Testis (tissue), 3 donors: ENCODE results near the gene HRH1. TPM values are rescaled to one million over a fixed set of nuclear protein-coding genes. Genes with fewer than 3 reads are reported as not detected.

Source experiments
- DNase-seq: peaks from one replicate; pipeline ENCODE4 v3.0.0-alpha.2; 2019
- H3K27ac ChIP-seq, 2 donors: fragments of 200-600 bp; sonication (generic); one replicate each; pipeline ENCODE4 v1.5.1; 2019
- H3K27me3 ChIP-seq: fragments of 200-600 bp; sonication (generic); one replicate; pipeline ENCODE4 v1.5.1; 2019
- H3K36me3 ChIP-seq: fragments of 200-600 bp; sonication (generic); one replicate; pipeline ENCODE4 v1.5.1; 2017; ENCODE audit warnings: low read depth; ENCODE audit errors: missing control alignments
- H3K4me1 ChIP-seq: fragments of 200-600 bp; sonication (generic); one replicate; pipeline ENCODE4 v1.5.1; 2019
- H3K4me3 ChIP-seq, 2 donors: fragments of 200-600 bp; sonication (generic); one replicate each; pipeline ENCODE4 v1.5.1; 2017 to 2019
- H3K9me3 ChIP-seq: fragments of 200-600 bp; sonication (generic); one replicate; pipeline ENCODE4 v1.5.1; 2017
- CTCF ChIP-seq, 3 experiments: fragments of 450-650 bp in 2 of 3; fragments of 200-600 bp in 1 of 3; sonication (generic) in 1 of 3; IDR thresholded peaks; one replicate each; pipeline ENCODE4 v1.5.1; 2016 to 2019; ENCODE audit warnings: antibody characterized with exemption in 3 of 3, mild to moderate bottlenecking in 2 of 3, moderate library complexity in 1 of 3
- POLR2A ChIP-seq: fragments of 450-650 bp; IDR thresholded peaks from one replicate; pipeline ENCODE4 v1.6.1; 2017; ENCODE audit warnings: antibody characterized with exemption, mild to moderate bottlenecking, moderate library complexity
- WGBS, 2 donors: methylation state at CpG; one replicate each; pipeline ENCODE4 v1.1.5; 2018; 5-methylcytosine and 5-hydroxymethylcytosine counted together
- intact Hi-C: fragments of 100-400 bp; cut with DNase I; formaldehyde crosslinking; loops from one replicate; pipeline ENCODE4 v1.15.1; 2023; ENCODE audit warnings: low total_unique reads
- polyA plus RNA-seq: library from polyadenylated mRNA; stranded (reverse); fragments of 350-450 nt; fragmentation: Illumina TruSeq; extraction: RNeasy Lipid Tissue Mini Kit (QIAGEN cat#74804); gene quantifications from one replicate; pipeline ENCODE4 v1.2.3, GENCODE V29; 2014; ENCODE audit warnings: low read depth, low replicate concordance; ENCODE audit not compliant: insufficient read depth
- total RNA-seq, 2 donors: library from RNA; depleted of rRNA; stranded (reverse); fragments of >200 nt; gene quantifications; one replicate each; pipeline ENCODE4 v1.2.3, GENCODE V29; 2016

Gene HRH1
- total and polyA plus RNA-seq, 3 donors from 2014 or later = 1.6 to 3.2 (median 2.5) TPM

- DNase-seq = no peak
- peaks cover 13% of the 10 kb centered on the region for H3K4me1 ChIP-seq
- H3K4me3 ChIP-seq = no peak overlapping the region
Observed at GRCh38 chr3:11168406-11168805, 14.1 kb downstream of the HRH1 start.

GRCh38 chr3:11168881-11169805 lies 14.8 kb downstream of the HRH1 start:
- DNase-seq = no peak
- Histone ChIP-seq H3K27ac (no peak overlapping the region), H3K9me3 (no peaks in the 10 kb centered on the region), H3K4me3 (no peak overlapping the region), H3K4me1 (peaks cover 13% of the 10 kb centered on the region), H3K27me3 (no peaks in the 10 kb centered on the region), H3K36me3 (no peaks in the 10 kb centered on the region)
- intact Hi-C loops = no loop called here
- TF ChIP-seq POLR2A = no peak
- TF ChIP-seq CTCF (IDR thresholded peaks at IDR 0.05) = no peak
- WGBS, 2 donors = 76 to 91% methylated on average over 13 of the region's 13 CpGs

More at GRCh38 chr3:11168406-11168805, 14.1 kb downstream of the HRH1 start:
- H3K27me3 ChIP-seq = no peaks in the 10 kb centered on the region
- no peak for TF ChIP-seq CTCF (IDR thresholded peaks at IDR 0.05)
- TF ChIP-seq POLR2A = no peak
- H3K36me3 ChIP-seq = no peaks in the 10 kb centered on the region
- intact Hi-C loops = no loop called here
- 89 to 95% methylated on average over 12 to 13 of the region's 13 CpGs for WGBS, 2 donors
- H3K9me3 ChIP-seq = no peaks in the 10 kb centered on the region
- no peak overlapping the region for H3K27ac ChIP-seq

- Histone ChIP-seq H3K36me3 (no peaks in the 10 kb centered on the region), H3K4me3 (no peak overlapping the region), H3K27me3 (no peaks in the 10 kb centered on the region), H3K9me3 (no peaks in the 10 kb centered on the region), H3K27ac (no peak overlapping the region), H3K4me1 (peaks cover 13% of the 10 kb centered on the region)
- DNase-seq = no peak
- intact Hi-C loops = no loop called here
- no peak for TF ChIP-seq CTCF (IDR thresholded peaks at IDR 0.05)
- no peak for TF ChIP-seq POLR2A
- whole genome bisulfite sequencing, 2 donors = 79 to 80% methylated on average over 21 of the region's 21 CpGs
Observed at GRCh38 chr3:11170052-11170770, 15.9 kb downstream of the HRH1 start.

- Histone ChIP-seq H3K27ac (no peak overlapping the region), H3K9me3 (no peaks in the 10 kb centered on the region), H3K4me1 (peaks cover 13% of the 10 kb centered on the region), H3K27me3 (no peaks in the 10 kb centered on the region), H3K4me3 (no peak overlapping the region), H3K36me3 (no peaks in the 10 kb centered on the region)
- intact Hi-C loops = no loop called here
- no peak for DNase-seq
- TF ChIP-seq CTCF (IDR thresholded peaks at IDR 0.05) = no peak
- no peak for TF ChIP-seq POLR2A
- WGBS, 2 donors = 39 to 42% methylated on average over 4 of the region's 4 CpGs
Observed at GRCh38 chr3:11172096-11172690, 17.9 kb downstream of the HRH1 start.
